ENCODE data around the gene UBE2K. TPM values are rescaled to one million over a fixed set of nuclear protein-coding genes. Genes with fewer than 3 reads are reported as not detected.
"Not testable (repeated sequence)": the region's sequence is repeated elsewhere in the genome, so short reads cannot be mapped to it uniquely, and the experiment has no call there.

Gene UBE2K
- total RNA-seq, 1 donor from 2014 or later, result 102 TPM

DNA sequence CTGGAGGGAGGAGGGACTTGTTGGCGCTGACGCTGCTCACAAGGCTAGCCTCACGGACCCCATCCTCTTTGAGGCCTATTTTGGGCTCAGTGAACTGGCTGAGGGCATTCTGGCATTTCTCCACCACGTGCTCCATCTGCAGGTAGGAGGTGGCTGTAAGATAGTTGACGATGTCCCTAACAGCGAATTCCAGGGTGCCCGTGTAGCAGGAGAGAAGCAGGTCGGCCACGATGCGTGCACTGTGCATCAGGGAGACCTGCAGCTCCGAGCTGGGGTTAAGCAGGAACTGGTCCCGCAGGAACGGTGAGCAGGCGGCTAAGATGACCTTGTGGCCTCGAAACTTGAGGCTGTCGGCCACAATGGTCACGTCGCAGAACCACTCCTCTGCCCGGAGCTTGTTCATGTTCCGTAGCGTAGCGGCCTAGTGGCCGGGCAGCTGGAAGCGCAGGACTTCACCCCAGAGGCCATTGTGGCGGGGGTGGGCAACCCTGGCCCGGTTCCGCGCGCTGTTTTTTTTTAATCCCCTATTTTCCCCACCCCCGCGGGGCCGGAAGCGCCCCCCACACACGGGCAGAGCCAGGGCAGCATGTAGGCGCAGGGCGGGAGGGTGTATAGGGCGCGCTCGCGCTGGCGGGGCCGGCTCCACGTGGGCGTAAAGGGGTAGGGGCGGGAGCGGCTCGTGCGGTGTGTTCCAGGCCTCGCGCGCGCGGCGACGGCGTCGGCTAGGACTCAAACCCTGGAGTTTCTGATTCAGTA is 73.2 kb downstream of the UBE2K start:
- H3K27me3 Mint-ChIP-seq (ENCODE audit: unreplicated experiment), result peaks cover 5% of the 10 kb centered on the region
- TF ChIP-seq, protein P1, sequence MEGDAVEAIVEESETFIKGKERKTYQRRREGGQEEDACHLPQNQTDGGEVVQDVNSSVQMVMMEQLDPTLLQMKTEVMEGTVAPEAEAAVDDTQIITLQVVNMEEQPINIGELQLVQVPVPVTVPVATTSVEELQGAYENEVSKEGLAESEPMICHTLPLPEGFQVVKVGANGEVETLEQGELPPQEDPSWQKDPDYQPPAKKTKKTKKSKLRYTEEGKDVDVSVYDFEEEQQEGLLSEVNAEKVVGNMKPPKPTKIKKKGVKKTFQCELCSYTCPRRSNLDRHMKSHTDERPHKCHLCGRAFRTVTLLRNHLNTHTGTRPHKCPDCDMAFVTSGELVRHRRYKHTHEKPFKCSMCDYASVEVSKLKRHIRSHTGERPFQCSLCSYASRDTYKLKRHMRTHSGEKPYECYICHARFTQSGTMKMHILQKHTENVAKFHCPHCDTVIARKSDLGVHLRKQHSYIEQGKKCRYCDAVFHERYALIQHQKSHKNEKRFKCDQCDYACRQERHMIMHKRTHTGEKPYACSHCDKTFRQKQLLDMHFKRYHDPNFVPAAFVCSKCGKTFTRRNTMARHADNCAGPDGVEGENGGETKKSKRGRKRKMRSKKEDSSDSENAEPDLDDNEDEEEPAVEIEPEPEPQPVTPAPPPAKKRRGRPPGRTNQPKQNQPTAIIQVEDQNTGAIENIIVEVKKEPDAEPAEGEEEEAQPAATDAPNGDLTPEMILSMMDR (IDR thresholded peaks at IDR 0.05; ENCODE audit: unreplicated experiment), result no peak
- DNase-seq (ENCODE audit: low spot score), result no peak
- no peaks in the 10 kb centered on the region for H3K9me3 Mint-ChIP-seq (ENCODE audit: unreplicated experiment)
- peaks cover 23% of the 10 kb centered on the region for H3K36me3 Mint-ChIP-seq (ENCODE audit: low read depth, unreplicated experiment)
- no peaks in the 10 kb centered on the region for H3K4me1 Mint-ChIP-seq (ENCODE audit: unreplicated experiment)
- no peak overlapping the region for H3K27ac Mint-ChIP-seq (ENCODE audit: unreplicated experiment)
- H3K4me3 Mint-ChIP-seq (ENCODE audit: unreplicated experiment), result peak overlapping the region; percentile 51

DNA sequence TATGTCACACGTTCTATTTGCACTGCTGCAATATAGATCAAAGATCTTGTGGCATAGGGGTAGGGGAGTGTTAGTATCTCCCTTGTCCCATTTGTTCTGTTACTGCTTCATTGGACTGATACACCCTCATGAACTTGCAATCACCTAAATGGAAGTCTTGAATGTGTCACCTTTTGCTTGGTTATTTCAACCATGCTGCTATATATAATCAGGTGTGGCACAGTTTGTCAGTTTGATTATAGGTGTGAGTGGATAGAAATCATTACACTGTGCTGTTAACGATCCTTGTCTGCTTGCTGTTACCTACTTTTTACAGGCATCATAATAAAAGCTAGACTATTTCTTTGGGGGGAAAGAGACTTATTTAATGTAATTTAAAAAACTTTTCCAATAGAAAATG is 84.1 kb downstream of the UBE2K start:
- H3K9me3 Mint-ChIP-seq (ENCODE audit: unreplicated experiment); H3K27ac Mint-ChIP-seq (ENCODE audit: unreplicated experiment); H3K36me3 Mint-ChIP-seq (ENCODE audit: low read depth, unreplicated experiment); H3K4me3 Mint-ChIP-seq (ENCODE audit: unreplicated experiment); DNase-seq (ENCODE audit: low spot score); H3K27me3 Mint-ChIP-seq (ENCODE audit: unreplicated experiment); H3K4me1 Mint-ChIP-seq (ENCODE audit: unreplicated experiment): not testable (repeated sequence)

DNA sequence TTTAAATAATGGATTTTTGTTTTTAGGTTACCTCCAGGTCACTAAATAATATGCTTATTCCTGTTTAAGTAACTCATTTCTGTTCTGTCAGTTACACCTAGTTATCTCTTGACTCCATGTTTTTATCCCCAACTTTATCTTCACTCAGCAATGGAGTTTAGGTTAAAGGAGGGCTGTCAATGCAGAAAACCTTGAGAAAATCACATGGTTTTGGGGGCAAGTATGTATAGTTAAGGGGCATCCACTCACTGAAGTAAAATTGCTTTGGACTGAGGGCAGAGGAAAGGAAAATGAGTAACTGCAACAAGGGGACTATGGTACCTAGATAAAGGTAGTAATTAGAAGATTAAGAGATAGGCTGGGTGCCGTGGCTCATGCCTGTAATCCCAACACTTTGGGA is 87.1 kb downstream of the UBE2K start:
- H3K4me3 Mint-ChIP-seq (ENCODE audit: unreplicated experiment), result no peak overlapping the region
- TF ChIP-seq, protein P1 (IDR thresholded peaks at IDR 0.05; ENCODE audit: unreplicated experiment), result no peak
- H3K36me3 Mint-ChIP-seq (ENCODE audit: low read depth, unreplicated experiment), result no peaks in the 10 kb centered on the region
- no peaks in the 10 kb centered on the region for H3K9me3 Mint-ChIP-seq (ENCODE audit: unreplicated experiment)
- no peak for DNase-seq (ENCODE audit: low spot score)
- H3K27me3 Mint-ChIP-seq (ENCODE audit: unreplicated experiment), result peaks cover 2% of the 10 kb centered on the region
- H3K27ac Mint-ChIP-seq (ENCODE audit: unreplicated experiment), result no peak overlapping the region
- peaks cover 9% of the 10 kb centered on the region for H3K4me1 Mint-ChIP-seq (ENCODE audit: unreplicated experiment)

DNA sequence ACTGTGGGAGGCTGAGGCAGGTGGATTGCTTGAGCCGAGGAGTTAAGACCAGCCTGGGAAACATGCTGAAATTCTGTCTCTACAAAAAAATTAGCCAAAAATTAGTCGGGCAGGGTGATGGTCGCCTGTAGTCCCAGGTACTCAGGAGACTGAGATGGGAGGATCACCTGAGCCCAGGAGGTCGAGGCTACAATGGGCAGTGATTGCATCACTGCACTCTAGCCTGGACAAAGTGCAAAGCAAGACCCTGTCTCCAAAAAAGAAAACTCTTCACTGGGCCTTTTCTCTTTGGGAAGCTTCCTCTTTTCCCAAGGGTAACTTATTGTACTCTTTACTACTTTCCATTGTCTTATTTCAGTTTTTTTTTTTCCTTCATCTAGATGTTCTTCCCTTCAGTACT is 88.9 kb downstream of the UBE2K start:
- no peaks in the 10 kb centered on the region for H3K9me3 Mint-ChIP-seq (ENCODE audit: unreplicated experiment)
- peaks cover 2% of the 10 kb centered on the region for H3K27me3 Mint-ChIP-seq (ENCODE audit: unreplicated experiment)
- peaks cover 6% of the 10 kb centered on the region for H3K4me1 Mint-ChIP-seq (ENCODE audit: unreplicated experiment)
- no peak overlapping the region for H3K4me3 Mint-ChIP-seq (ENCODE audit: unreplicated experiment)
- H3K36me3 Mint-ChIP-seq (ENCODE audit: low read depth, unreplicated experiment), result no peaks in the 10 kb centered on the region
- TF ChIP-seq, protein P1 (IDR thresholded peaks at IDR 0.05; ENCODE audit: unreplicated experiment), result no peak
- H3K27ac Mint-ChIP-seq (ENCODE audit: unreplicated experiment), result no peak overlapping the region
- no peak for DNase-seq (ENCODE audit: low spot score)

DNA sequence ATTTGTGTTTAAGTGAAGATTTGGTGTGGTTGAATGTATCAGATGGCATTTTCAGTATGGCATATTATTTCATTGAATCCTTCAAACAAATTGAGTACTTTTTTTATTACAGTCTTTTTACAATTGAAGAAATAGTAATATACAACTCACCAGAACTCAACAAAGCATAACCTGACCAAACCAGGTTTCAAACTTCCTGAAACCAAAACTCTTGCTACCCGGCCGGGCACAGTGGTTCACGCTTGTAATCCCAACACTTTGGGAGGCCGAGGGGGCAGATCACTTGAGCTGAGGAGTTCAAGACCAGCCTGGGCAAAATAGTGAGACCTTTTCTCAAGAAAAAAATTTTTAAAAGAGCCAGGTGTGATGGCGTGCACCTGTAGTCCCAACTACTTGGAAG is 94.2 kb downstream of the UBE2K start:
- Mint-ChIP-seq H3K27ac (ENCODE audit: unreplicated experiment) (no peak overlapping the region), H3K27me3 (ENCODE audit: unreplicated experiment) (peaks cover 4% of the 10 kb centered on the region), H3K36me3 (ENCODE audit: low read depth, unreplicated experiment) (no peaks in the 10 kb centered on the region), H3K4me3 (ENCODE audit: unreplicated experiment) (no peak overlapping the region), H3K4me1 (ENCODE audit: unreplicated experiment) (no peaks in the 10 kb centered on the region), H3K9me3 (ENCODE audit: unreplicated experiment) (no peaks in the 10 kb centered on the region)
- TF ChIP-seq, protein P1 (IDR thresholded peaks at IDR 0.05; ENCODE audit: unreplicated experiment), result no peak
- no peak for DNase-seq (ENCODE audit: low spot score)

Data from endothelial cell (in vitro differentiated cells).